ENCODE data around the gene OPN1SW.

Gene OPN1SW, protein sequence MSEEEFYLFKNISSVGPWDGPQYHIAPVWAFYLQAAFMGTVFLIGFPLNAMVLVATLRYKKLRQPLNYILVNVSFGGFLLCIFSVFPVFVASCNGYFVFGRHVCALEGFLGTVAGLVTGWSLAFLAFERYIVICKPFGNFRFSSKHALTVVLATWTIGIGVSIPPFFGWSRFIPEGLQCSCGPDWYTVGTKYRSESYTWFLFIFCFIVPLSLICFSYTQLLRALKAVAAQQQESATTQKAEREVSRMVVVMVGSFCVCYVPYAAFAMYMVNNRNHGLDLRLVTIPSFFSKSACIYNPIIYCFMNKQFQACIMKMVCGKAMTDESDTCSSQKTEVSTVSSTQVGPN

GRCh38 chr7:128775744-128776474 lies at the start of gene OPN1SW:
Gene OPN1SW, minus strand, starts transcription at chr7:128775794. Its CDS starts 13 bp downstream, at chr7:128775781.
- DNase-seq (ENCODE audit: low read depth), result no peak

DNA sequence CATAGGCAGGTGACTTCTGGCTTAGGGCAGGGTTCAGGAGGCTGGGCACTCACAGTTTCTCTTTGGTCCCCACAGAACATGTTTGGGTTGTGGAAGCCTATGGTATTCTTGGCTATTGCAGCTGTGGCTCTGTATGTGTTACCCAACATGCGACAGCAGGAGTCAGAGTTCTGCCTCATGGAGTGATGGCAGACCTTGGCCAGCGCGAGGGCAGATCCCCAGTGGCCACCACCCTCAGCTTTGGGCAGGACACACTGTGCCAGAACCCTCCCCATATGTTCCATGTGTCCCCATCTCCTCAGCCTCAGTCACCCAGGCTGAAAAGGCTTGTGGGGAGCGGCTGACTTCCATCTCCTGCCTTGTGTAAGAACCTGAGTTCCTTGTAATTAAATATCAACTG lies 46.1 kb upstream of the OPN1SW start:
- no peak for DNase-seq (ENCODE audit: low read depth)

- DNase-seq (ENCODE audit: low read depth), result no peak
Measured at GRCh38 chr7:128818694-128819093, 43.1 kb upstream of the OPN1SW start.

DNA sequence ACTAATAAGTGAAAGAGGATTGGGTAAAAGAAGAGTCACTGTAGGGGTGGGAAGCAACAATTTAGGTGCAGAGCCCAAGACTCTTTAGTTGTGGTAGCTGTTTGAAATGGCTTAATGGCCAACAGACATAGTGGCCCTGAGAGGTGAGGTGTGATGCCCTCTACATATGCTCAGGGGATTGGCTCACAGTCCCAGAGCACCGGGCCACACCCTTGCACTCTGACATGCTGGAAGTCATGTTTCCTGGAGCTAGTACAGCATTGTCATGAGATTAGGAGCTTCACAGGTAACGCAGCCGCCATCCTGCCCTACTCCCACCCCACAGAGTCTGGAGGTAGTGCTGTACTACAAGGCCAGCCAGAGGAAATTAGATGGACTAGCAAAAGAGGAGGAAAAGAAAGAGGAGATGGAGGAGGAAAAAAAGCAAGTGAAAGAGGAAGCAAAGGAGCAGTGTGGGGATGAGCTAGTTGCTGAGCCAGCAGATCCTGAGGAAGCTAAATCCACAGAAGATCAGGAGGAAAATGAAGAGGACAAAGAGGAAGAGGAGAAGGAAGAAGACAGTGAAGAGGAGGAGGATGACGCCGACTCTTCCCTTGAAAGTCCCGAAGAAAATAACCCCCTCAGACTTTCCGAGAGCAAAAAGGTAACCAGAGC lies 39.8 kb upstream of the OPN1SW start:
- no peak for DNase-seq (ENCODE audit: low read depth)

- DNase-seq (ENCODE audit: low read depth), result no peak
Measured at GRCh38 chr7:128814499-128814898, 38.9 kb upstream of the OPN1SW start.

GRCh38 chr7:128812514-128813168 lies 37.0 kb upstream of the OPN1SW start:
- no peak for DNase-seq (ENCODE audit: low read depth)

DNA sequence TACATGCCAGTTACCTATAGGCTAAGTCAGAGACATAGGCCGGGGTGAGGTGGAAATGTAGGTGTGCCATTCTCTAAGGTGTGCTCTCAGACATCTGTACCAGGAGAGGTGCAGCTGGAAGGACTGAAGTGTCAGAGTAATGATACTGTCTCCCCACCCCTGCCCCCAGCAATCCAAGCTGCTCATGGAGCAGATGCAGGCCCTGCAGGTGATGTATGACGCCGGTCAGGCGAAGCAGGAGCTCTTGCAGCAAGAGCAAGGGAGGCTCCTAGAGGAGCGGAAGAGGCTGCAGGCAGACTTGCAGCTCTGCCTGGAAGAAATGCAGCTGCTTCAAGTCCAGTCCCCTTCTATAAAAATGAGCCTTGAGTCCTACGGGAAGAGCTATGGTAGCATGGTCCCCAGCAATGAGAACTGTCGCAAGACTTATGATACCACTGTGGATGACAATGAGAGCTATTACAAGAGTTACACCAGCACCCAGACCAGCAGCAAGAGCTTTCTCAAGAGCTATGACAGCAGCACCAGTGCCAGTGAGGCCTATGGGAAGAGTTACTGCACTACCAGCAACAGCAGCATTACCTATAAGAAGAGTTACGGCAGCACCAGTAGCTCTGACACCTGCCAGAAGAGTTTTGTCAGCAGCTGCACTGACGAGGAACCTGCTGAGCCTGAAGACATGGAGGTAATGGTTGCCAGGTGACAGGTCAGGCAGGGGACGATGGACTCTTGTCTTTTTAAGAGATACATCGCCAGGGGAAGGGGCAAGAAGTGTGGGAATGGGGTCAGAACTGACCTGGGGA lies 36.2 kb upstream of the OPN1SW start:
- DNase-seq (ENCODE audit: low read depth), result no peak

DNA sequence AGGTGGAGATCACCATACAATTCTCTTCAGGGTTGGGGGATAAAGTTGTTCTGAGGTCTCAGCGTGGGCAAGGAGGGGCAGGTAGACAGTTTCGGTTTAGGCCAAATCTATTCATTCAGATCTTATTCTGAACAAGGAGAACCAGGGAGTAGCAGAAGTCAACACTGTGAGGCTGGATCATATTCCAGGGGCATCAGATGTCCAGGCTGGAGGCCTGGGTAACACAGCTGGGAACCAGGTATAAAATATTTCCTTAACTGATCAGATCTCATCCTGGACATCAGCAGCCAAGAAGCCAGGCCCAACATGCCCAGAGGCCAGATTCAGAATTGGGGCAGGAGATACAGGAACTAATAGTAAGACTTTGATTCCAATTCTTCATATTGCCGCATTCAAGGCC lies 35.4 kb upstream of the OPN1SW start:
- DNase-seq (ENCODE audit: low read depth), result no peak

DNA sequence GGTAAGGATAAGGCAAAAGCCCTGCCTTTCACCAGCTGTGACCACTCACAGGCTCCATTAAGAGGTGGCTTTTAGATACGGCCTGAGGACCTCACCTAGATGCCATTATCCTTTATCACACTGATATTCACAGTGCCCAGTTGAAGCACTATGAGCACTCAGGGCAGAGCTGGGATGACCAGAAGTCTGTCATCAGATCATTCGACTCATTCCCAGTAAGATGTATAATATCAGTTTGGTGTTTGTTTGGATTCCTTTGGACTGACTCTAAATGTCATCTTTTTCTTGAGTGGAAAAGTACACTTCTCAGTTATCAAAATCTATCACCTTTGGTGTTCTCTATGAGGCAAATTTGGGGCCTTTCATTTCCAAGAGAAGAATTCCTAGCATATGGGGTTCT lies 34.9 kb upstream of the OPN1SW start:
- DNase-seq (ENCODE audit: low read depth), result no peak

DNA sequence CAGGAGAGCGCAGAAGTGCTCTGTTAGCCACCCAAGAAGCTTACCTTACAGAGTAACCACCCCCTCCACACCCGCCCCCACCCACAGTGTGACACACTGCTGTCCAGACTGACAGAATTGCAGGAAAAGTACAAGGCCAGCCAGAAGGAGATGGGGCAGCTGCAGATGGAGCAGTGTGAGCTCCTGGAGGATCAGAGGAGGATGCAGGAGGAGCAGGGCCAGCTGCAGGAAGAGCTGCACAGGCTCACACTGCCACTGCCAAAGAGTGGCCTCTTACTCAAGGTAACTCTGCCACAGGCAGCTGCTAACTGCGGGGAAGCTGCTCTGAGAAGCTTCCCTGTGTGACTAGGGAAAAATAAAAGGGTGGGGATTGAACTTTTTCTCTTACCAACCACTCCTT lies 33.8 kb upstream of the OPN1SW start:
- DNase-seq (ENCODE audit: low read depth), result no peak

- DNase-seq (ENCODE audit: low read depth), result no peak
Measured at GRCh38 chr7:128807191-128807590, 31.6 kb upstream of the OPN1SW start.

GRCh38 chr7:128805225-128805624 lies 29.6 kb upstream of the OPN1SW start:
- no peak for DNase-seq (ENCODE audit: low read depth)

GRCh38 chr7:128804484-128804883 lies 28.9 kb upstream of the OPN1SW start:
- no peak for DNase-seq (ENCODE audit: low read depth)

- no peak for DNase-seq (ENCODE audit: low read depth)
Measured at GRCh38 chr7:128801667-128802418, 26.2 kb upstream of the OPN1SW start.

DNA sequence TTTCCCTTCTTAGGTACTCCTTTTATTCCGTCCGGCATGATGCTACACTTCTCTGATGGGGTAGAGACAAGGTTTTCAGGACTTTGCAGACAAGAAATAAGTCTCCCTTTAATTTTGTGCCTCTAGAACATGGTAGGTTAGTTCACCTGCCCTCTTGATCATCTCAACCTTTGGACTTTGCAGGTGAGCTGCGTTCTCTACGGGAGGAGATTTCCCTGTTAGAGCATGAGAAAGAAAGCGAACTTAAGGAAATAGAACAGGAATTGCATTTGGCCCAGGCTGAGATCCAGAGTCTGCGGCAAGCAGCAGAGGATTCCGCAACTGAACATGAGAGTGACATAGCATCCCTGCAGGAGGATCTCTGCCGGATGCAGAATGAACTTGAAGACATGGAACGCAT lies 25.4 kb upstream of the OPN1SW start:
- no peak for DNase-seq (ENCODE audit: low read depth)

GRCh38 chr7:128800567-128800966 lies 25.0 kb upstream of the OPN1SW start:
- DNase-seq (ENCODE audit: low read depth), result no peak

- DNase-seq (ENCODE audit: low read depth), result no peak
Measured at GRCh38 chr7:128799451-128799850, 23.9 kb upstream of the OPN1SW start.

DNA sequence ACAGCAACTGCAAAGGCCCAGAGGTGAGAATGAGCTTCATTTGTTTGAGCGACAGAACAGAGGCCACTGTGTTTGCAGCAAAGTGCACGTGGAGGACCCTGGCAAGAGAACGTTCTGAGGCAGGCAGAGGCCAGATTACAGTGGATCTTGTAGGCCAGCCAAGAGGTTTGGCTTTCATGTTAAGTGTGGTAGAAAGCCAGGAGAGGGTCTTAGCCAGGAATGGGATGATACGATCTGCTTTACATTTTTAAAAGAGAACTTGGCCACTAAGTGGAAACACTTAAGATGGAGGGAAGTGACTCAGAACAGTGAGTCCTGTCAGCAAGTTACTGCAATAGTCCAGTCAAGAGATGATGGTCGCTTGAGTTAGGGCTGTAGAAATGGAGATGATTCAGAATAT lies 20.7 kb upstream of the OPN1SW start:
- DNase-seq (ENCODE audit: low read depth), result no peak

- no peak for DNase-seq (ENCODE audit: low read depth)
Measured at GRCh38 chr7:128795129-128795528, 19.5 kb upstream of the OPN1SW start.

- DNase-seq (ENCODE audit: low read depth), result no peak
Measured at GRCh38 chr7:128794436-128794835, 18.8 kb upstream of the OPN1SW start.

- no peak for DNase-seq (ENCODE audit: low read depth)
Measured at GRCh38 chr7:128794020-128794419, 18.4 kb upstream of the OPN1SW start.
